CD4-positive, alpha-beta T cell treated with Interleukin-6 for 4 hours (primary cell): Measurements from ENCODE around the gene SAP130.

Experiments
- DNase-seq: peaks from one replicate; pipeline ENCODE4 v3.0.0-alpha.2; 2020; ENCODE audit warnings: mixed read lengths

Gene SAP130

GRCh38 chr2:128027801-128028667 is at the start of gene SAP130:
Gene SAP130, minus strand, starts transcription at chr2:128028059. Its CDS starts 1,767 bp downstream, at chr2:128026292.
- peak; percentile 99 for DNase-seq

GRCh38 chr2:128076461-128077106 is 48.7 kb upstream of the SAP130 start:
- no peak for DNase-seq

DNA sequence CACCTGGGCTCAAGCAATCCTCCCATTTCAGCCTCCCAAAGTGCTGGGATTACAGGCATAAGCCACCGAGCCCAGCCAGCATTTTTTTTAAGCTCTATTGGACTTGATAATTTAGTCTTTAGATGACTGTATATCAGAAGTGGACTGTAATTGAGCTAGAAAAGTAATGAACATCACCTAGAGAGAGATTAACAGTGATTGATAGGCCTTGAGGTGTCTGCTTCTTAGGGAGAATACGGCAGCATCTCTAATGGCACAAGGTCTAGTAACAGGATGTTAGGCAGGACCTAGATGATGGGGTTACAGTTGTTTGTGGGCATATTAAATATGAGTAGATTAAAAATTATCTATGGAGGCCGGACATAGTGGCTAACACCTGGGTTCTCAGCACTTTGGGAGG is 45.4 kb upstream of the SAP130 start:
- no peak for DNase-seq

DNA sequence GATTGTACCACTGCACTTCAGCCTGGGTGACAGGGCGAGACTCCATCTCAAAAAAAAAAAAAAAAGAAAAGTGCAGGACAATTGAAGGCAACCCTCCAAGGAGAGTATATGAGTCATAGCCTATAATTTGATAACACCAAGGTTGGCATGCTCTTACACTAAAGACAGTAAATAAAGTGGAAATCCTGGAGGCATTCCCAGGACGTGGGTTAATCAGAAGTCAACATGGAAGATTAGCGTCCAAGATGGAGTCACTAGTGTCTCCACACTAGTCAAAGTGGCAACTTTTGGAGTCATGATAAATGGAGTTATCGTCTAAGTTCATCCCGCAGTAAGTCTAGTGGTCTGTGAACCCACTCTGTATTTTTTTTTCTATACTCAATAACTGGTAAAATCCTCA is 41.9 kb upstream of the SAP130 start:
- DNase-seq, result no peak

GRCh38 chr2:128064353-128064752 is 36.5 kb upstream of the SAP130 start:
- no peak for DNase-seq

DNA sequence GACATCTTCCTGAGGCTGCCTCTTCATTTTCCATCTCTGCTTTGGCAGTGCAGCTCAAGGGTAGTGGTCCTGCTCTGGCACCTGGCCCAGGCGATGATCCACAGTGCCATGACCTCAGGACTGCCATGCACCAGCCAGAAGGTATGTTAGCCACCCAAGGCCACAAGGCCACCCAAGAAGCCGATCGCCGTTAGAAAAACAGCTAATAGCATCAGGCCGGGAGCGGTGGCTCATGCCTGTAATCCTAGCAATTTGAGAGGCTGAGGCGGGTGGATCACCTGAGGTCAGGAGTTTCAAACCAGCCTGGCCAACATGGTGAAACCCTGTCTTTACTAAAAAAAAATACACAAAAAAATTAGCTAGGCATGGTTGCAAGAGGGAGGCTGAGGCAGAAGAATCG is 34.7 kb upstream of the SAP130 start:
- no peak for DNase-seq

DNA sequence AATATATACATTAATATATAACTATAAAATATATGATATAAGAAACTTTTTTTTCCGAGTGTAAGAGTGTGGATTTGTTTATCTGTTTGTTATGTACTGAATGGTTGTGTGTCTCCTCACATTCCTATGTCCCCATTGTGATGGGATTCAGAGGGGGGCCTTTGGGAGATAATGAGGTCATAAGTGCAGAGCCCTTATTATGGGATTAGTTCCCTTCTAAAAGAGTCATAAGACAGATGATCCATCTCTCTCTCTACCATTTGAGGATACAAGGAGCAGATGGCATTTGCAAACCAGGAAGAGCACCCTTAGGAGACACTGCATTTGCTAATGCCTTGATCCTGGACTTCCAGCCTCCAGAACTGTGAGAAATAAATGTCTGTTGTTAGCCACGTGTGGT is 30.3 kb upstream of the SAP130 start:
- no peak for DNase-seq

DNA sequence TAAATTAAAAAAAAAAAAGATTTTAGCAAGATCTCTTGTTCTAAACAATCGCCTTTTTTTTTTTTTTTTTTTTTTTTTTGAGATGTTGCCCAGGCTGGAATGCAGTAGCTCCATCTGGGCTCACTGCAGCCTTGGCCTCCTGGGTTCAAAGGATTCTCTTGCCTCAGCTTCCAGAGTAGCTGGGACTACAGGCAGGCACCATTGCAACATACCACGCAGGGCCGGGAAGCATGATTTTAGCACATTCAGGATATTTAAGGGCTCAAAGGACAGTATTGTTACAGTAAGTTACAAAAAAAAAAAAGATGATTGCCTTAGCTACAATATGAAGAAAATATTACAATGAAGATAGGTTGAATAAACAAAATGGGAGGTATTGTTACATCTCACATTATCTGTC is 29.5 kb upstream of the SAP130 start:
- DNase-seq, result no peak

DNA sequence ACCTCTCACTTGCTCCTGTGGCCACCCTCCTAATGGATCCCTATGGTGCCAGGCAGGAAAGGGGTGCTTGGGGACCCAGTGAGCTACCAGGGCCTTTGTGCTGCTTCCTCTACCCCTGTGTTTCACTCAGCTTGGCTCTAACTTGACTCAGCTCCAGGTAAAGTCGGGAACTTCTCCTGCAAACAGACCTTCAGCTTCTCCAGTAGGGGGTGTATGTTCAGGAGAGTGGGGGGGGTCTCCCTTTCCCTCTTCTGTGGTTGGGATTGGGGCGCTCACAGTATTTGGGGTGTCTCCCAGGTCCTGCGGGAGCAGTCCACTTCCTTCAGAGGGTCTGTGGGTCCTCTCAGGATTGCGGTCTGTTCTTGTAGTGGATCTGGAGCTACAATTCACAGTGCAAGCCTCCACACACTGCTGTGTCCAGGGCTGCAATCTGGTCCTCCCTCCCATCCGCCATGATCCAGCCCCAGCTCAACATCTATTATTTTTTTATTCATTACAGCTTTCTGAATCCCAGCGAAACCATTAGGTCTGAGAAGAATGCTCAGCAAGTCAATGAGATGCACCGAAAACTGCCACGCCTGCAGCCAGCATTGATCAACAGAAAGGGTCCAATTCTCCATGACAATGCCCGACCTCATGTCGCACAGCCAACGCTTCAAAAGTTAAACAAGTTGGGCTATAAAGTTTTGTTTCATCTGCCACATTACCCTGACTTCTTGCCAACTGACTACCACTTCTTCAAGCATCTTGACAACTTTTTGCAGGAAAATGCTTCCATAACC is 26.4 kb upstream of the SAP130 start:
- no peak for DNase-seq

GRCh38 chr2:128053331-128053730 is 25.5 kb upstream of the SAP130 start:
- no peak for DNase-seq

DNA sequence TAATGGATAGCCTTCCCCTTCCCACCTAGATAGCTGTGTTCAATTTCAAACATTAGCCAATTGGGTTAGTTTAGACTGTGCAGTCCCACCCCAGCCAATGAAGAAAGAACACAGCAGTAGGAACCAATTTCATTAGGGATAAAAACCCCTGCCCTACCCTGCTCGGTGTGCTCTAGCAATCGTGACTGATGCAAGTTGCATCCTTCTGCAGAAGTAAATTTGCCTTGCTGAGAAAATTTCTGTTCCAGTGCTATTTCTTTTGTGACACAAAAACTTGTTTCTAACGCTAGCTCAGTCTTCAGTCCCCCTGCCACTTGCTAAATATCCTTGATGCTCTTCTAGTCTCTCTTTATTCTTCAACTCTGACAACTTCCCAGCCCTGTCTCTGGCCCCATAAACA is 15.2 kb upstream of the SAP130 start:
- no peak for DNase-seq

DNA sequence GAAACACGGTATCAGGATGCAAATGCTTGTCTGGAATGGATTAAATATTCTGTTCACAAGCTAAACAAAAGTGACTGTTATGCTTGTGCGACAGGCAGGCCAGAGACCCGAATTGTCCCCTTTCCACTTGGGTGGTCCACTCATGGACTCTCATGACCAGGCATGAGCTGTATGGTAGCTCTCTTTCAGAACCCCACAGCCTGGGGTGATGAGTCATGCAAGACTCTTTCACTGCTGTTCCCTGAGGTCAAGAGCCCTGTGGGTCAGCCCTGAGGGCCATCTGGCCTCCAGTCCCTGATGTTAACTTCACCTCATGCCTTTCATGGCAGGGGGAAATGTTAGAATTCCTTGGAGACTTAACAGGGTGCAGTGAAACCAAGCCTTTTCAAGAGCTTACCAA is 13.7 kb upstream of the SAP130 start:
- DNase-seq, result no peak

GRCh38 chr2:128040166-128040771 is 12.4 kb upstream of the SAP130 start:
- DNase-seq, result no peak

- no peak for DNase-seq
Measured at GRCh38 chr2:128039535-128039934, 11.7 kb upstream of the SAP130 start.

- no peak for DNase-seq
Measured at GRCh38 chr2:128038411-128038810, 10.6 kb upstream of the SAP130 start.

- DNase-seq, result no peak
Measured at GRCh38 chr2:128037649-128038048, 9.8 kb upstream of the SAP130 start.

GRCh38 chr2:128036748-128037607 is 9.1 kb upstream of the SAP130 start:
- DNase-seq, result no peak

DNA sequence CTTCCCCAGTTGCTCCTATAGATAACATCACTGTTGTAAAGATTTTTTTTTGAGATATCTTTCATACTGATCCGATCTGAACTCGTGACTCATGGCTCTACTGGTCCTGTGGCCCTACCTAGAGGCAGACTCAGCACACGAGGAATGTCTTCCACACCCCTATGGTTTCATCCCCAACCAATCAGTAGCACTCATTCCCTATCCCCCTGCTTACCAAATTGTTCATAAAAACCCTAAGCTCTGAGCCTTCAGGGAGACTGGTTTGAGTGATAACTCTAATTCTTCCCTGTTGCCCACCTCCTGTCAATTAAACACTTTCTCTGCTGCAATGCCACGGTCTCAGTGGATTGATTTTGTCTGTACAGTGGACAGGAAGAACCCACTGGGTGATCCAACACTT is 4.2 kb upstream of the SAP130 start:
- DNase-seq, result no peak

DNA sequence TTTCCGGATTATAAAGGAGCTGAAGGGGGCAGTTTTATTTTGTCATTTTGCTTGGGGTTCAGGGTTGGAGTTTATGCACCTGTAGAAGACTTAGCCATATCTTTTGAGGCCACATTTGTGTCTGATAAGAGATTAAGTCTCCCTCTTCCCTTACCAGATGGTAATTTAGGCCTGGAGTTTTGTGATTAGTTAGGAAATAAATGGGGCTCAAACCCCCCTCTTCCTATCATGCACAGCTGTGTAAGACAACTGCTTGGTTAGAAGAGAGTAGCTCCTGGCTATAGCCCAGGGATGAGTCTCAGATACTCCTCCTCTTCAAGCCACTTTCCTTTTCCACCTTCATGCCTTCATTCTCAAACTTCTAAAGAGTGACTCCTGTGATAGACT is 802 bp upstream of the SAP130 start:
- DNase-seq, result no peak

- peak; percentile 99 for DNase-seq
Measured at GRCh38 chr2:128027278-128027800, 520 bp downstream of the SAP130 start.

GRCh38 chr2:128026448-128027277 is 1.2 kb downstream of the SAP130 start:
- no peak for DNase-seq
